SK-N-SH (cell line): ENCODE measurements around the gene RAB20. TPM values are rescaled to one million over a fixed set of nuclear protein-coding genes. Genes with fewer than 3 reads are reported as not detected.

Experiments
- CTCF ChIA-PET: fragments of 300-600, 350-600 bp; formaldehyde crosslinking; extraction: SDS; loops from one replicate; lab custom pipeline; 2021; lab: Yijun Ruan, JAX
- POLR2A ChIA-PET: fragments of 350-600 bp; sonication (Branson Sonifier 250); formaldehyde crosslinking; extraction: SDS; loops from one replicate; lab custom pipeline; 2020; ENCODE audit warnings: antibody characterized with exemption, inconsistent platforms; lab: Yijun Ruan, JAX
- DNase-seq: peaks from one replicate; pipeline ENCODE4 v3.0.0; 2012
- H2AFZ ChIP-seq: fragments of 200-600 bp; sonication (generic); 2 replicates; pipeline ENCODE4 v1.8.1; 2016; ENCODE audit warnings: antibody characterized with exemption, mild to moderate bottlenecking, low read depth
- H3F3A ChIP-seq: fragments of 200-600 bp; sonication (generic); replicated peaks from 2 replicates; pipeline ENCODE3; 2016; ENCODE audit warnings: antibody characterized with exemption, mild to moderate bottlenecking; ENCODE audit not compliant: insufficient read depth
- H3K27ac ChIP-seq, 2 experiments: fragments of 200-500 bp in 1 of 2; fragments of 200-600 bp in 1 of 2; sonication (Bioruptor generic) in 1 of 2; sonication (generic), shearing (Covaris generic) in 1 of 2; 2 replicates each; pipeline versions ENCODE4 v1.5.1 to v1.6.1; 2014 to 2016; ENCODE audit warnings: low read depth in 2 of 2, inconsistent platforms in 1 of 2, low read length in 1 of 2, mild to moderate bottlenecking in 1 of 2, mixed read lengths in 1 of 2
- H3K27me3 ChIP-seq: fragments of 200-600 bp; sonication (generic), shearing (Covaris generic); 2 replicates; pipeline ENCODE4 v1.6.1; 2016; ENCODE audit warnings: mixed run types; ENCODE audit not compliant: insufficient read depth
- H3K36me3 ChIP-seq, 2 experiments: fragments of 200-500 bp in 1 of 2; fragments of 200-600 bp in 1 of 2; sonication (Bioruptor generic) in 1 of 2; sonication (generic) in 1 of 2; replicated peaks in 1 of 2; 2 replicates each; pipeline versions ENCODE3 to v1.5.1; 2014 to 2016; ENCODE audit warnings: low read length in 1 of 2, mild to moderate bottlenecking in 1 of 2; ENCODE audit not compliant: insufficient read depth in 2 of 2, control insufficient read depth in 1 of 2
- H3K4me1 ChIP-seq, 2 experiments: fragments of 200-500 bp in 1 of 2; fragments of 200-600 bp in 1 of 2; sonication (Bioruptor generic) in 1 of 2; sonication (generic), shearing (Covaris generic) in 1 of 2; 2 replicates each; pipeline versions ENCODE4 v1.5.1 to v1.6.1; 2014 to 2016; ENCODE audit warnings: low read depth in 1 of 2, low read length in 1 of 2, mixed run types in 1 of 2; ENCODE audit not compliant: insufficient read depth in 2 of 2, control insufficient read depth in 1 of 2
- H3K4me2 ChIP-seq: fragments of 200-600 bp; sonication (generic), shearing (Covaris generic); 2 replicates; pipeline ENCODE4 v1.6.1; 2017; ENCODE audit warnings: mixed run types
- H3K4me3 ChIP-seq, 2 experiments: fragments of 200-500 bp in 1 of 2; fragments of 200-600 bp in 1 of 2; sonication (Bioruptor generic) in 1 of 2; sonication (generic), shearing (Covaris generic) in 1 of 2; 2 replicates each; pipeline versions ENCODE4 v1.5.1 to v1.8.1; 2014 to 2016; ENCODE audit warnings: low read depth in 2 of 2, inconsistent platforms in 1 of 2, low read length in 1 of 2, mild to moderate bottlenecking in 1 of 2, mixed read lengths in 1 of 2, moderate library complexity in 1 of 2
- H3K79me2 ChIP-seq: fragments of 200-600 bp; sonication (generic); 2 replicates; pipeline ENCODE4 v1.8.1; 2017; ENCODE audit warnings: mild to moderate bottlenecking; ENCODE audit not compliant: insufficient read depth
- H3K9ac ChIP-seq: fragments of 200-600 bp; sonication (generic); 2 replicates; pipeline ENCODE4 v1.6.1; 2017; ENCODE audit warnings: mixed run types
- H3K9me2 ChIP-seq: fragments of 200-600 bp; sonication (generic); 2 replicates; pipeline ENCODE4 v1.6.1; 2017; ENCODE audit warnings: mixed run types
- H3K9me3 ChIP-seq: fragments of 200-600 bp; sonication (generic); 2 replicates; pipeline ENCODE4 v1.6.1; 2017; ENCODE audit warnings: mixed run types, mild to moderate bottlenecking, moderate library complexity
- H4K20me1 ChIP-seq: fragments of 200-600 bp; sonication (generic); 2 replicates; pipeline ENCODE4 v1.6.1; 2017; ENCODE audit warnings: mild to moderate bottlenecking, mixed run types; ENCODE audit not compliant: insufficient read depth
- ELF1 ChIP-seq: IDR thresholded peaks from 2 replicates; pipeline ENCODE4 v1.4.0; 2012
- EP300 ChIP-seq, 2 experiments: IDR thresholded peaks; 2 replicates each; pipeline versions ENCODE4 v1.4.0 to v1.6.1; 2012; ENCODE audit warnings: borderline replicate concordance in 1 of 2, low read depth in 1 of 2, low read length in 1 of 2
- FOXJ3 ChIP-seq: sonication (generic); formaldehyde crosslinking; IDR thresholded peaks from 2 replicates; pipeline ENCODE4 v1.5.1; 2020; ENCODE audit warnings: mild to moderate bottlenecking, missing genetic modification reagents
- GABPA ChIP-seq: IDR thresholded peaks from 2 replicates; pipeline ENCODE4 v1.4.0; 2012; ENCODE audit warnings: low read depth, mild to moderate bottlenecking
- JUND ChIP-seq: IDR thresholded peaks from 2 replicates; pipeline ENCODE4 v1.4.0; 2012
- MAX ChIP-seq: IDR thresholded peaks from 2 replicates; pipeline ENCODE4 v1.4.0; 2012; ENCODE audit warnings: low read depth
- NFIC ChIP-seq: IDR thresholded peaks from 2 replicates; pipeline ENCODE4 v1.4.0; 2012; ENCODE audit warnings: borderline replicate concordance
- NRF1 ChIP-seq: IDR thresholded peaks from 2 replicates; pipeline ENCODE4 v1.6.1; 2012; ENCODE audit warnings: low read depth, mild to moderate bottlenecking, low read length
- PBX3 ChIP-seq: IDR thresholded peaks from 2 replicates; pipeline ENCODE4; 2012
- POLR2AphosphoS5 ChIP-seq: IDR thresholded peaks from 2 replicates; pipeline ENCODE4 v1.6.1; 2012; ENCODE audit warnings: low read depth, low read length
- RXRA ChIP-seq: IDR thresholded peaks from 2 replicates; pipeline ENCODE4 v1.4.0; 2012; ENCODE audit warnings: low read depth, mild to moderate bottlenecking, borderline replicate concordance
- SIN3A ChIP-seq: IDR thresholded peaks from 2 replicates; pipeline ENCODE4 v1.6.1; 2012; ENCODE audit warnings: low read depth, mild to moderate bottlenecking, low read length, moderate library complexity, borderline replicate concordance
- TAF1 ChIP-seq: IDR thresholded peaks from 2 replicates; pipeline ENCODE4 v1.6.1; 2012; ENCODE audit warnings: low read depth, mild to moderate bottlenecking, low read length, moderate library complexity, borderline replicate concordance
- TEAD4 ChIP-seq: IDR thresholded peaks from 2 replicates; pipeline ENCODE4 v1.4.0; 2012; ENCODE audit warnings: mild to moderate bottlenecking, borderline replicate concordance; ENCODE audit not compliant: insufficient read depth
- USF1 ChIP-seq: IDR thresholded peaks from 2 replicates; pipeline ENCODE4 v1.4.0; 2012; ENCODE audit warnings: low read depth, borderline replicate concordance
- YY1 ChIP-seq: IDR thresholded peaks from 2 replicates; pipeline ENCODE4 v1.4.0; 2012; ENCODE audit warnings: low read depth, mild to moderate bottlenecking
- WGBS: methylation state at CpG from one replicate; pipeline ENCODE4 v1.1.6; 2017; ENCODE audit warnings: low lambda C conversion rate; 5-methylcytosine and 5-hydroxymethylcytosine counted together
- polyA plus RNA-seq, 3 experiments: library from polyadenylated mRNA; depleted of rRNA; stranded (reverse); fragments of >200 nt; gene quantifications; 2 replicates each; pipeline ENCODE4 v1.2.3, GENCODE V29; 2012
- TF ChIP-seq, protein P1 (sequence below): IDR thresholded peaks from 2 replicates; pipeline ENCODE4 v1.6.1; 2012; ENCODE audit warnings: mild to moderate bottlenecking, low read depth, low read length, moderate library complexity
- TF ChIP-seq, protein P2 (sequence below): fragments of 150-350 bp; IDR thresholded peaks from 2 replicates; pipeline ENCODE4 v1.6.1; 2016; ENCODE audit warnings: mild to moderate bottlenecking, low read depth, low read length

RAB20 gene
- polyA plus RNA-seq, 1 of the 3 experiments (the other 2 are of a cell fraction) = 5.2 TPM

DNA sequence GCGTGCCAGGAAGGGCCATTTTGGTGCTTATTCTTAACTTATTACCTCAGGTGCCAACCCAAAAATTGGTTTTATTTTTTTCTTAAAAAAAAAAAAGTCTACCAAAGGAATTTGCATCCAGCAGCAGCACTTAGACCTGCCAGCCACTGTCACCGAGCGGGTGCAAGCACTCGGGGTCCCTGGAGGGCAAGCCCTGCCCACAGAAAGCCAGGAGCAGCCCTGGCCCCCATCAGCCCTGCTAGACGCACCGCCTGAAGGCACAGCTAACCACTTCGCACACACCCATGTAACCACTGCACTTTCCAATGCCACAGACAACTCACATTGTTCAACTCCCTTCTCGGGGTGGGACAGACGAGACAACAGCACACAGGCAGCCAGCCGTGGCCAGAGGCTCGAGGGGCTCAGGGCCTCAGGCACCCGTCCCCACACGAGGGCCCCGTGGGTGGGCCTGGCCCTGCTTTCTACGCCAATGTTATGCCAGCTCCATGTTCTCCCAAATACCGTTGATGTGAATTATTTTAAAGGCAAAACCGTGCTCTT, 49.3 kb downstream of the RAB20 start:
- no peak overlapping the region for H3K9ac ChIP-seq
- H3K79me2 ChIP-seq = no peaks in the 10 kb centered on the region
- no peaks in the 10 kb centered on the region for H3K9me2 ChIP-seq
- H3K4me3 ChIP-seq = no peak overlapping the region
- H3K9me3 ChIP-seq = no peaks in the 10 kb centered on the region
- ChIA-PET POLR2A (no interaction called here), CTCF (interaction anchor here (1.0 kb wide), 1 partner anchor 12 kb away, joined by 3 read pairs; no protein-coding TSS in a partner anchor)
- WGBS = 98% methylated on average over 16 of the region's 17 CpGs
- peaks cover 25 to 32% of the 10 kb centered on the region in 2 experiments for H3K36me3 ChIP-seq
- no peak overlapping the region for H3K27ac ChIP-seq
- H3F3A ChIP-seq = peaks cover 9% of the 10 kb centered on the region
- no peak overlapping the region for H2AFZ ChIP-seq
- no peak for DNase-seq
- H3K4me1 ChIP-seq = no peaks in the 10 kb centered on the region; a peak in 1 of 4 replicates
- TF ChIP-seq TEAD4 = no peak
- no peak for TF ChIP-seq GABPA
- TF ChIP-seq EP300 (IDR thresholded peaks at IDR 0.05; ENCODE audit: borderline replicate concordance in 1 of 2, low read depth in 1 of 2, low read length in 1 of 2) = no peak
- no peak for TF ChIP-seq SIN3A
- no peak for TF ChIP-seq FOXJ3 (CRISPR knock-in tag)
- no peak for TF ChIP-seq ELF1
- no peak for TF ChIP-seq NRF1
- TF ChIP-seq NFIC = no peak
- no peak for TF ChIP-seq MAX
- TF ChIP-seq, protein P1, sequence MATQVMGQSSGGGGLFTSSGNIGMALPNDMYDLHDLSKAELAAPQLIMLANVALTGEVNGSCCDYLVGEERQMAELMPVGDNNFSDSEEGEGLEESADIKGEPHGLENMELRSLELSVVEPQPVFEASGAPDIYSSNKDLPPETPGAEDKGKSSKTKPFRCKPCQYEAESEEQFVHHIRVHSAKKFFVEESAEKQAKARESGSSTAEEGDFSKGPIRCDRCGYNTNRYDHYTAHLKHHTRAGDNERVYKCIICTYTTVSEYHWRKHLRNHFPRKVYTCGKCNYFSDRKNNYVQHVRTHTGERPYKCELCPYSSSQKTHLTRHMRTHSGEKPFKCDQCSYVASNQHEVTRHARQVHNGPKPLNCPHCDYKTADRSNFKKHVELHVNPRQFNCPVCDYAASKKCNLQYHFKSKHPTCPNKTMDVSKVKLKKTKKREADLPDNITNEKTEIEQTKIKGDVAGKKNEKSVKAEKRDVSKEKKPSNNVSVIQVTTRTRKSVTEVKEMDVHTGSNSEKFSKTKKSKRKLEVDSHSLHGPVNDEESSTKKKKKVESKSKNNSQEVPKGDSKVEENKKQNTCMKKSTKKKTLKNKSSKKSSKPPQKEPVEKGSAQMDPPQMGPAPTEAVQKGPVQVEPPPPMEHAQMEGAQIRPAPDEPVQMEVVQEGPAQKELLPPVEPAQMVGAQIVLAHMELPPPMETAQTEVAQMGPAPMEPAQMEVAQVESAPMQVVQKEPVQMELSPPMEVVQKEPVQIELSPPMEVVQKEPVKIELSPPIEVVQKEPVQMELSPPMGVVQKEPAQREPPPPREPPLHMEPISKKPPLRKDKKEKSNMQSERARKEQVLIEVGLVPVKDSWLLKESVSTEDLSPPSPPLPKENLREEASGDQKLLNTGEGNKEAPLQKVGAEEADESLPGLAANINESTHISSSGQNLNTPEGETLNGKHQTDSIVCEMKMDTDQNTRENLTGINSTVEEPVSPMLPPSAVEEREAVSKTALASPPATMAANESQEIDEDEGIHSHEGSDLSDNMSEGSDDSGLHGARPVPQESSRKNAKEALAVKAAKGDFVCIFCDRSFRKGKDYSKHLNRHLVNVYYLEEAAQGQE = no peak
- TF ChIP-seq TAF1 = no peak
- no peak for TF ChIP-seq USF1
- no peak for TF ChIP-seq YY1
- no peak for TF ChIP-seq POLR2AphosphoS5
- TF ChIP-seq JUND = no peak
- TF ChIP-seq RXRA = no peak
- TF ChIP-seq PBX3 = no peak
- TF ChIP-seq, protein P2, sequence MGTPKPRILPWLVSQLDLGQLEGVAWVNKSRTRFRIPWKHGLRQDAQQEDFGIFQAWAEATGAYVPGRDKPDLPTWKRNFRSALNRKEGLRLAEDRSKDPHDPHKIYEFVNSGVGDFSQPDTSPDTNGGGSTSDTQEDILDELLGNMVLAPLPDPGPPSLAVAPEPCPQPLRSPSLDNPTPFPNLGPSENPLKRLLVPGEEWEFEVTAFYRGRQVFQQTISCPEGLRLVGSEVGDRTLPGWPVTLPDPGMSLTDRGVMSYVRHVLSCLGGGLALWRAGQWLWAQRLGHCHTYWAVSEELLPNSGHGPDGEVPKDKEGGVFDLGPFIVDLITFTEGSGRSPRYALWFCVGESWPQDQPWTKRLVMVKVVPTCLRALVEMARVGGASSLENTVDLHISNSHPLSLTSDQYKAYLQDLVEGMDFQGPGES = no peak
- no peak overlapping the region for H3K4me2 ChIP-seq
- no peaks in the 10 kb centered on the region for H3K27me3 ChIP-seq
- H4K20me1 ChIP-seq = no peaks in the 10 kb centered on the region
